Thoracic aorta (tissue), 2 donors: ENCODE measurements around the gene CRYBG1. TPM values are rescaled to one million over a fixed set of nuclear protein-coding genes. Genes with fewer than 3 reads are reported as not detected.

Experiments used
- ATAC-seq: fragments of 150-250 bp; one replicate; pipeline ENCODE4 v1.8.0; 2017; ENCODE audit warnings: low read depth; ENCODE audit not compliant: insufficient number of reproducible peaks, low FRiP score
- DNase-seq: peaks from one replicate; pipeline ENCODE4 v3.0.0-alpha.2; 2020; ENCODE audit warnings: low spot score
- H3K27ac ChIP-seq, 2 donors: fragments of 200-600 bp; sonication (generic); 1 replicate in 1 of 2; 2 replicates in 1 of 2; pipeline ENCODE4 v1.5.1; 2016; ENCODE audit warnings: mild to moderate bottlenecking in 2 of 2, moderate library complexity in 2 of 2
- H3K27me3 ChIP-seq: fragments of 200-600 bp; sonication (generic); replicated peaks from 2 replicates; pipeline ENCODE4 v1.6.0; 2016; ENCODE audit warnings: mild to moderate bottlenecking; ENCODE audit not compliant: insufficient read depth
- H3K36me3 ChIP-seq: fragments of 200-600 bp; sonication (generic); one replicate; pipeline ENCODE4 v1.5.1; 2016
- H3K4me1 ChIP-seq, 2 donors: fragments of 200-600 bp; sonication (generic); 1 replicate in 1 of 2; 2 replicates in 1 of 2; pipeline versions ENCODE4 v1.5.1 to v1.6.0; 2016; ENCODE audit warnings: low read depth in 2 of 2, mild to moderate bottlenecking in 1 of 2; ENCODE audit not compliant: control insufficient read depth in 1 of 2
- H3K4me3 ChIP-seq: fragments of 200-600 bp; sonication (generic); 2 replicates; pipeline ENCODE4 v1.5.1; 2016; ENCODE audit warnings: mild to moderate bottlenecking
- H3K9me3 ChIP-seq: fragments of 200-600 bp; sonication (generic); 2 replicates; pipeline ENCODE4 v1.5.1; 2016
- CTCF ChIP-seq: fragments of 200-600 bp; sonication (generic); IDR thresholded peaks from one replicate; pipeline ENCODE4 v1.5.1; 2019; ENCODE audit warnings: antibody characterized with exemption
- total RNA-seq, 2 donors: library from RNA; depleted of rRNA; stranded (reverse); fragments of >200 nt; gene quantifications; one replicate each; pipeline versions ENCODE4 v1.1.0 to v1.2.3, GENCODE V29; 2016

The CRYBG1 gene
- total RNA-seq, 2 donors from 2014 or later = 3.2 to 7.2 TPM

GRCh38 chr6:106535012-106535411 lies 174.5 kb downstream of the CRYBG1 start:
- H3K36me3 ChIP-seq = no peaks in the 10 kb centered on the region
- no peaks in the 10 kb centered on the region for H3K4me1 ChIP-seq
- no peaks in the 10 kb centered on the region for H3K9me3 ChIP-seq
- no peaks in the 10 kb centered on the region for H3K27me3 ChIP-seq
- no peak overlapping the region for H3K27ac ChIP-seq
- H3K4me3 ChIP-seq = no peak overlapping the region
- TF ChIP-seq CTCF = no peak
- DNase-seq (no peak), ATAC-seq (no peak)

- Histone ChIP-seq H3K27ac (no peak overlapping the region), H3K27me3 (no peaks in the 10 kb centered on the region), H3K9me3 (no peaks in the 10 kb centered on the region), H3K36me3 (no peaks in the 10 kb centered on the region), H3K4me3 (no peak overlapping the region), H3K4me1 (no peaks in the 10 kb centered on the region)
- no peak for ATAC-seq
- no peak for TF ChIP-seq CTCF
- no peak for DNase-seq
Measured at GRCh38 chr6:106536357-106536756, 175.8 kb downstream of the CRYBG1 start.

- DNase-seq = no peak
- Histone ChIP-seq H3K36me3 (no peaks in the 10 kb centered on the region), H3K27me3 (no peaks in the 10 kb centered on the region), H3K4me3 (no peak overlapping the region), H3K9me3 (no peaks in the 10 kb centered on the region), H3K4me1 (no peaks in the 10 kb centered on the region), H3K27ac (no peak overlapping the region)
- no peak for ATAC-seq
- no peak for TF ChIP-seq CTCF
Measured at GRCh38 chr6:106536851-106537250, 176.3 kb downstream of the CRYBG1 start.

GRCh38 chr6:106537662-106538061 lies 177.1 kb downstream of the CRYBG1 start:
- Histone ChIP-seq H3K4me1 (no peaks in the 10 kb centered on the region), H3K36me3 (no peaks in the 10 kb centered on the region), H3K9me3 (no peaks in the 10 kb centered on the region), H3K4me3 (no peak overlapping the region), H3K27ac (no peak overlapping the region), H3K27me3 (no peaks in the 10 kb centered on the region)
- TF ChIP-seq CTCF = no peak
- ATAC-seq (no peak), DNase-seq (no peak)

- no peak overlapping the region for H3K4me3 ChIP-seq
- TF ChIP-seq CTCF = no peak
- H3K9me3 ChIP-seq = no peaks in the 10 kb centered on the region
- H3K27ac ChIP-seq = no peak overlapping the region
- DNase-seq (no peak), ATAC-seq (no peak)
- no peaks in the 10 kb centered on the region for H3K36me3 ChIP-seq
- no peaks in the 10 kb centered on the region for H3K4me1 ChIP-seq
- no peaks in the 10 kb centered on the region for H3K27me3 ChIP-seq
Measured at GRCh38 chr6:106538145-106538544, 177.6 kb downstream of the CRYBG1 start.
